ENCODE data around the gene THBS2. TPM values are rescaled to one million over a fixed set of nuclear protein-coding genes. Genes with fewer than 3 reads are reported as not detected.

The THBS2 gene
- total and polyA plus RNA-seq, 10 of the 15 experiments (the other 5 are each of a cell fraction or from before 2014, with no cell fraction given): 0.07 to 0.10 TPM; not detected in 8

GRCh38 chr6:169269180-169270076, 15.8 kb upstream of the THBS2 start:
- in situ Hi-C loops (cut with MboI): no loop called here
- FAIRE-seq: no peak
- no peaks in the 10 kb centered on the region for H3K27me3 ChIP-seq (replicated peaks in 1 of 2; ENCODE audit: control insufficient read depth in 2 of 2, insufficient read depth in 2 of 2, low read length in 1 of 2)

More at GRCh38 chr6:169269180-169270076, 15.8 kb upstream of the THBS2 start:
- ChIA-PET CTCF (no interaction called here), POLR2A (no interaction called here), SMC1A (ENCODE audit: uncharacterized antibody, unreplicated experiment) (no interaction called here), RAD21 (ENCODE audit: unreplicated experiment) (no interaction called here)
- Histone ChIP-seq H3K79me2 (ENCODE audit: control insufficient read depth, insufficient read depth, low read length) (no peaks in the 10 kb centered on the region), H4K20me1 (ENCODE audit: control insufficient read depth, insufficient read depth) (no peaks in the 10 kb centered on the region), H3K4me2 (ENCODE audit: control insufficient read depth, insufficient read depth) (no peak overlapping the region), H3K4me3 (no peak overlapping the region), H3K9me3 (replicated peaks; ENCODE audit: control insufficient read depth, insufficient read depth, low read length) (no peaks in the 10 kb centered on the region), H3K27ac (ENCODE audit: control insufficient read depth, insufficient read depth) (no peak overlapping the region), H2AFZ (ENCODE audit: control insufficient read depth, low read depth, low read length) (no peak overlapping the region), H3K9ac (ENCODE audit: control insufficient read depth, insufficient read depth, low read length) (no peak overlapping the region), H3K36me3 (ENCODE audit: control insufficient read depth in 2 of 2, insufficient read depth in 2 of 2, low read length in 1 of 2) (no peaks in the 10 kb centered on the region), H3K4me1 (ENCODE audit: control insufficient read depth, insufficient read depth, low read length) (no peaks in the 10 kb centered on the region)
- intact Hi-C loops (cut with micrococcal nuclease; ENCODE audit: unreplicated experiment): no loop called here
- DNase-seq (ENCODE audit: low read depth, low spot score) (no peak), ATAC-seq (no peak)
- no TSS peak for BruUV-seq (replicated peaks)
- 32% methylated on average over 9 of the region's 9 CpGs for WGBS (ENCODE audit: insufficient coverage, insufficient replicate concordance, low lambda C conversion rate, missing lambda C conversion rate)
- TF ChIP-seq IRF4 (IDR thresholded peaks at IDR 0.05; ENCODE audit: low read depth, low read length) (no peak), TARDBP (IDR thresholded peaks at IDR 0.05; ENCODE audit: borderline replicate concordance) (no peak), NBN (IDR thresholded peaks at IDR 0.05) (no peak), CEBPZ (IDR thresholded peaks at IDR 0.05; ENCODE audit: low read depth, low read length) (no peak), ZNF622 (IDR thresholded peaks at IDR 0.05) (no peak), SRF (IDR thresholded peaks at IDR 0.05; ENCODE audit: low read depth in 2 of 2, low read length in 2 of 2) (no peak), CBX5 (IDR thresholded peaks at IDR 0.05; ENCODE audit: low read depth) (no peak), ZBED1 (IDR thresholded peaks at IDR 0.05; ENCODE audit: borderline replicate concordance) (no peak), ZNF687 (IDR thresholded peaks at IDR 0.05) (no peak), RELA (IDR thresholded peaks at IDR 0.05; ENCODE audit: borderline replicate concordance, partially characterized antibody) (no peak), DPF2 (IDR thresholded peaks at IDR 0.05) (no peak)

Measured in GM12878 (cell line).